ENCODE data around the gene TEAD3.

The TEAD3 gene

DNA sequence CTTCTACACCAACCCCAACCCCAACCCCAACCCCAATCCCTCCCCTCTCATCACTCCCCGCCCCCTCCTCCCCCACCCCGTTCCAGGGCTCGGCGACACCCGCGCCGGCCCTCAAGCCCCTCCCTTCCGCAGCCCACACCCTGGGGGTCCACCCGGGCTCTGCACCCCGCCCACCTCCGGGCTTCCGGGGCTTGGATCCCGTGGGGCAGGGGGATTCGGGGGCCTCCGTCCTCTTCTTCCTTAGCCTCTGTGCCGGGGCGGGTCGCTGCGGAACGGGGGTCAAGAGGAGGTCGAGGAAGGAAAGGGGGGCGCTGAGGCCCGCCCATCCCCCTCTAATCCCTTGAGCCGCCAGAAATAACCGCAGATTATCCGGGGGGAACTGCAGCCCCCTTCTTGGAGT, 15.1 kb upstream of the TEAD3 start:
- no peak for FAIRE-seq

DNA sequence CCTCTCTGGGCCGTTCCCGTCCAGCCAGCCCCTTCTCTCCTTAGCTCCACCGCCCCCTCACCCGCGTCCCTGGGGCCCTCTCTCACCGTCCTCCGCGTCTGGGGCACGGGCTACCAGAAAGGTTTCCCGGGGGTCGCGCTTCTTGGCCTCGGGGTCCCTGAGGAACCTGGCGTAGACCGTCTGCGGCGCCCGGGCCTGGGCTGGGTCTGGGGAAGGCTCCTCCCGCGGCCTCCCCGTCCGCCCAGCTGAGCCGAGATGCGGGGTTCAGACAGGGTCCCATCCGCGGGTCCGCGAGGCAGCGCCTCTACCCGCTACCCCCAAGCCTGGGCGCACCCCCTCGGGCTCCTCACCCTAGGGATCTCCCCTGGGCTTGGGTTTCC, 14.7 kb upstream of the TEAD3 start:
- FAIRE-seq: no peak

DNA sequence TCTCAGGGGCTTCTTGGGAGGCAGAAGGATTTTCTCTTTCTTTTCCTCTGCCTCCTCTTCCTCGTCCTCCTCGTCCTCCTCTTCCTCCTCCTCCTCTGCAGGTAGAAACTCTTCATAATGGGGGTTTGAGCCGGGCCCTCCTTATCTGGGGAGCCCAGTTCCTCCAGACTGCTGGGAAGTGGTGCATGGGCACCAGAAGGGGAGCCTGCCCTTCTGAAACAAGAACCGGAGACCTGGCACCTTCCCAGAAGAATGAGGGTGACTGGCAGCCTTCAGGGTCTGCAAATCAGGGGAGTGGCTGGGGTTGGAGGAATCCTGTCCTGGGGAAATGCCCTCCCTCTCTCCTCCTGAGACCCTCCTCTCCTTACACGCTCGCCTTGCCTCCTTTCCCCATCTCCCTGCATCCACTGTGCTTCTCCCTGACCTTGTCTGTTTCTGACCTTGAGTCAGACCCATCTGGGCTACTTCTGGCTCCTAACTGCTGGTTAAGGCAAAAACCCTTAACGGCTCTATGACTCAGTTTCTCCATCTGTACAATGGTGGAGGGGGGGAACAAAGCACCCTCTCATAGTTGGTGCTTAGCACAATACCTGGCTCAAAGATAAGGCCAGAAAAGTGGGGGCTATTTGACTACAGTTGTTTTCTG, 14.2 kb upstream of the TEAD3 start:
- FAIRE-seq: no peak

DNA sequence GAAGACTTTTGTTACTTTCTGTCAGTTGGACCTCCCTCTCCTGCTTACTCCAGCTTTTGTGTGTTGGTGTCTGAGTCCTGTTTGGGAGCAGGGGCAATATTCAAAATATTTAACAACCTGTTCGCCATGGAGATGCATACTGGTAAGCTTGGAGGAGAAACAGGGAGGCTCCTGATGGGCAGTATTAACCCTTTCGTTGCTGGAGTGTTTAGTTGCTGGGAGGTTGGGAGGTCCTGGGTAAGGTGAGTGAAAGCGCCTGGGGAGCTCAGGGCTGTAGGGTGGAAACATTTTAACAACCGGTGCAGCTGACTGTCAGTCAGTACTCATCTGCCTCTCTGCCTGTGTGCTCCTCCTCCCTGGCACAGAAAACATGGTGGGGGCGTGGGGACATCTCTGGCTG, 11.7 kb upstream of the TEAD3 start:
- FAIRE-seq: no peak

DNA sequence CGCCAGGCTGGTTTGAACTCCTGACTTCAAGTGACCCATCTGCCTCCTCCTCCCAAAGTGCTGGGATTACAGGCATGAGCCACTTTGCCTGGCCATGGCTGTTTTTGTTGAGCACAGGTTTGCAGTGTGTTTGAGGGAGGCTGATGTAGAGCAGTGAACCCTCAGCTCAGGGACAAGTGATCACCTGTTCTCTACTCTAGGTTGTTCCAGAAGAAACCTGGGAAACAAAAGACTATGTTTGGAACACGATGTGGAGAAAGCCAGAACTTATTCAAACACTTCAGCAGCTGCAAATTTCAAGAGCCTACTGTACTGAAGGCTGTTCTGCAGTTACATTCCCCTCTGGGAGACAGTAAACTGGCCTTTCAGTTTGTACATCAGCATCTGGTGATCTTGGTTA, 11.1 kb upstream of the TEAD3 start:
- no peak for FAIRE-seq

DNA sequence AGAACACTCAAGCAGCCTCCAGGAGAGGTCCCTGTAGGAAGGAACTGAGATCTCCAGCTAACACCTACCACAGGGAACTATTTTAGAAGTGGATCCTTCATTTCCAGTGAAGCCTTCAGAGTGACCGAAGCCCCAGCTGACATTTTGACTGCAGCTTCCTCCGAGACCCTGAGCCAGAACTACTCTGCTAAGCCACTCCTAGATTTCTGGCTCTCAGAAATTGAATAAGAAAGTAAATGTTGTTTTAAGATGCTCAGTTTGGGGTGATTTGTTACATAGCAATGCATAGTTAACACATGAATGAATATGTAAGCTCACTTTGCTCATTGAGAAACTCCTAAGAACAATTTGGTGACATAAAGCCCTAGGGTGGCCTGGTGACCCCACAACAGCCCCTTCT, 10.3 kb upstream of the TEAD3 start:
- FAIRE-seq: peak; percentile 48

DNA sequence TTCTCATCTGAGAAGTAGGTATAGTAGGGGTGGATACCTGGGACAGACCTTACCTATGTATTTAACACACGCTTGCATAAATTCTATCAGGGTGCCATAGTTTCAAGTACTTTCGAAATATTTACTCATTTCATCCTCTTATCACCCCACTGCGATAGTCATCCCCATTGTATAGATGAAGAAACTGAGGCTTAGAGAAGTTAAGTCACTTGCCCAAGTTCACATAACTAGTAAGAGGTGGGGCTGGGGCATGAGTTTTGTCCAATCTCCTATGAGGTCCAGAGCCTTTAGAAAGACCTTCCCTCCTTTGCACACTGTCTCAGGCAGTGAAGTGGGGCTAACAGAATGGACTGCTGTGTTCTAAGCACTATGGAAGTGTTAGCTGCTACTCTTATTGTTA, 9.7 kb upstream of the TEAD3 start:
- FAIRE-seq: no peak

DNA sequence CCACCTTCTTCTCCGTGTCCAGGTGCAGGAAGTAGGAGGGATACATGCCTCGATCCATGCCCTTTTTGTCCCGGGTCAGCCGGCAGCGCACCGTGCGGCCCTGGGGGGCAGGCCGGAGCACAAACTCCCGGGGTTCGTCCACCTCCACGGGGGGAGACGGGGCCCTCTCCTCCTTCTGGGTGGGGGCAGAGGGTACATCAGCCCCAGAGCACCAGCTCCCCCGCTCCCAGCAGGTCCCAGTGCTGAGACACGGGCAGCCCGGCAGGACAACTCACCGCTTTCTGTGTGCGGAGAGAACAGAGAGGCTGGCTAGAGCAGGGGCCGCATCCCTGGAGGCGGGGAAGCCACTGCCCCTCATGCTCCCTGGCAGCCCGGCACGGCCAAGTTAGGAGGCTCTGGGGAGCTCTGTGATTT, 9.1 kb upstream of the TEAD3 start:
- no peak for FAIRE-seq

DNA sequence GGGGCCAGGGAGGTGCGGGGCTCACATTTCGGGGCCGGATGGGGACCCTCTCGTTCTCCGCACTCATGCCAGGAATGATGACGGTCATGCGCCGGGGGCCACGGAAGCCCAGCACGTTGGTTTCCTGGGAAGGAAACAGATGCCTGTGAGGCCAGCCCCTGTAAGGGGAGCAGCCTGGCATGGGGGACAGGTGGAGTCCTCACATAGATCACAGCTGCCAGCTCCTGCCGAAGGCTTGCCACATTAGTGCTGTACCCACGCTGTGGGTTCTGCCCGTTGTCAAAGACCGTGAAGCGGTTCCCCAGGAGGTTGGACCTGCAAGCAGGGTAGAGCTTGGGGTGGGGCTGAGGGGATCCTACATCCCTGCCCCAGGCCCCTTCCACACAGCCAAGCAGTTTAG, 6.7 kb upstream of the TEAD3 start:
- FAIRE-seq: no peak

DNA sequence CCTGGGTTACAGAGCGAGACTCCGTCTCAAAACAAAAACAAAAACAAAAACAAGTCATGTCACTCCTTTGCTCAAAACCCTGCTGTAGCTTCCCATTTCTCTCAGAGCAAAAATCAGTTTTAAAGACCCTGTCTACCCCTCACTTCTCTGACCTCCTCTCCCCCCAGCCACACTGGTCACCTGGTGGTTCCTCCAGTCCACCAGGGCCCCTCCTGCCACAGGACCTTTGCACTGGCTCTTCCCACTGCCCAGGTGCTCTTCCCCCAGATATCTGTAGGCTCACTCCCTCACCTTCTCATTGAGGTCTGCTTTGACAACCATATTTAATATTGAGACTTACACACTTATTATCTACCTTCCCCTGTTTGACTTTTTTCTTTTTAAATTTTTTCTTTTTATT, 4.9 kb upstream of the TEAD3 start:
- no peak for FAIRE-seq

DNA sequence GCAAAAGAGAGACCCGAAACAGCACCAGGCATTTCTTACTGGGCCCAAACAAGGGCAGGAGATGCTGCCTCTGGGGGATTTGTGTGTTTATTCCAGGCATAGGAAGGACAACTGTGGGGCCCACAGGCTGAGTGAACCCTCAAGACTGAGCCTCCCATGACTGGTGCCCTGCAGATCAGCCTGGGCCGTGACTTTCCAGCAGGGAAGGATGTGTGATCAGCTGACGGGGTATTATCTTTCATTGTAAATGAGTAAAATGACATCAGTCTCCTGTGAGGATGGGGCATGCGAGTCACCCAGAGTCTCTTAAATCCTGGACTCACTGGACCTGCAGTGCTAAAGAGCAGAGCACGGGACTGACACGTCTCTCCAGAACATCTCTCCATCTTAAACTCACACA, 3.9 kb upstream of the TEAD3 start:
- FAIRE-seq: no peak

DNA sequence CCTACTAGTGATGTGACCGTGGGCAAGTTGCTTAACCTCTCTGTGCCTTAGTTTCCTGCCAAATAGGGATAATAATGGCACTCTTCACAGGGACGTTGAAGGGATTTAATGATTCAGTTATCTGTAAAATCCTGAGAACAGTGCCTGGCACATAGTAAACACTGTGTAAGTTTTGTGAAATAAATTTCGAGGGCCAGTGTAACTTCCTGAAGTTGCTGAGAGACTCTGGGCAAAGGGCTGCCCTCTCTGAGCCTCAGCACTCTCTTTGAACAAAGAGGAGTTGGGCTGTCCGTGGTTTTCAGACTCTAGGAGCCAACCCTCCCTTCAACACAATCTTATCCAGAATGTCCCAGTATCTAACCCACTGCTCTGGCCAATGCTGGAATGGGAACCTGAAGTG, 2.5 kb upstream of the TEAD3 start:
- no peak for FAIRE-seq

DNA sequence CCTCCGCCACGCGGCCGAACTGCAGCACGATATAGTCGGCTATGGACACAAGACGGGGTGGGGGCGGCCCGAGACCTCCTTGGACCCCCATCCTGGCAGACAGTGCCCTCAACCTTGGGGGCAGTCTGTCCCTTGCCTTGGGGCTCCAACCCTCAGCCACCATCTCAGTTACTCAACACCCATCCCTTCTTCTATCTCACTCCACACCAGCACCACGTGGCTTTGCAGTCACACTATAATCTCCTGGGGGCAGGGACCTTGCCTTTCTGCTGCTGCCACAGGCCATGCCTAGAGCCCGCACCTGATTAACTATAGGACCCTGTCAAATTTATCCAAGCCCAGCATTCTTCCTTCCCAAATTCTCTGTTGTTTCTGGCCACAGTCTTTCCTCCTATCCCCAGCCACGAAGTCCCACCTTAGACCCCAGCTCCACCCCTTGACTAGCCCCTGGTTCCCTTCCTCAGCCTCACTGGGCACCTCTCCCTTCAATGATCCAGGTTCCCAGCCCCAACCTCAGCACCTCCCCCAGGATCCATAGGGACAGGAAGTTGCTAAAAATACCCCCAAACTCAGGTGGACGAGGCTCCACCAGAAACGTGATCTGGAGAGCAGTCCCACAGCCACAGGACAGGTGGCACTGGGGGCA, 1.7 kb upstream of the TEAD3 start:
- FAIRE-seq: no peak

DNA sequence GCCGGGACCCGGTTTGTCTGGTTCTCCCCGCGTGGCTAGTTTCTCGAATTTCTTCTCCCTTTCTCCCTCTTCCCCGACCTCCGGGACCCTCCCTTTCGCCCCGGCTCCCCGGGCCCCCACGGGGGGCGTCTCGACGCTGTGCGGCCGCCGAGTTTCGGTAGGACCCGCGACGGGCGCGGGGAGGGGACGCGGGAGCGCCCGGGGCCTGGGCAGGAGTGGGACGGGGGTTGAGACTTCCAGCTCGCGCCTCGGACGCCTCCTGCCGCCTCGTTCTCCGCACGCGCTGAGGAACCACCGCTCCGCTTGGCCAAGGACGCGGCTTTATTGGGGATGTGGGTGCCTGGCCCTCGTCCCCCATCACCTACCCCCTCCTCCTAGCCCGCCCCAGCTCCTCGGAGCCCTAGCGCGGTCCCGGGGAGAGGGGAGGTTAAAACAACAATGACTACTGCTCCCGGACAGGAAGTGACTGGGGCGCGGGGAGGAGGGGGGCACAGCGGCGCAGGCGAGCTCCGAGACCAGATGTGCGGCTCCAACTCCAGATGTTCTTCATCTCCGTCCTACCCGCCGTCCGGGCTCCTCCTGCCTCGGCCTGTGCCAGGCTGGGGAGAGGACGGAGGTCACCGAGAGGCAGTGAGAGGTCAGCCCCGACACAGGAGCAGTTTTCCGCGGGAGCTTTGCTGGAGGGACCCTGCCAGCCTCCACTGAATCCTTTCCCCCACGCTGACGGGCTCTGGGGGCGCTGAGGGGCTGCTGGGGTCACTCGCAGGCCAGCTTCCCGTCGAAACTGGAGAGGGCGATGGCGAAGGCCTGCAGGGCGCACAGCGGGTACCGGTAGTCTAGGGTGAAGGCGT, 917 bp upstream of the TEAD3 start:
- FAIRE-seq: no peak

DNA sequence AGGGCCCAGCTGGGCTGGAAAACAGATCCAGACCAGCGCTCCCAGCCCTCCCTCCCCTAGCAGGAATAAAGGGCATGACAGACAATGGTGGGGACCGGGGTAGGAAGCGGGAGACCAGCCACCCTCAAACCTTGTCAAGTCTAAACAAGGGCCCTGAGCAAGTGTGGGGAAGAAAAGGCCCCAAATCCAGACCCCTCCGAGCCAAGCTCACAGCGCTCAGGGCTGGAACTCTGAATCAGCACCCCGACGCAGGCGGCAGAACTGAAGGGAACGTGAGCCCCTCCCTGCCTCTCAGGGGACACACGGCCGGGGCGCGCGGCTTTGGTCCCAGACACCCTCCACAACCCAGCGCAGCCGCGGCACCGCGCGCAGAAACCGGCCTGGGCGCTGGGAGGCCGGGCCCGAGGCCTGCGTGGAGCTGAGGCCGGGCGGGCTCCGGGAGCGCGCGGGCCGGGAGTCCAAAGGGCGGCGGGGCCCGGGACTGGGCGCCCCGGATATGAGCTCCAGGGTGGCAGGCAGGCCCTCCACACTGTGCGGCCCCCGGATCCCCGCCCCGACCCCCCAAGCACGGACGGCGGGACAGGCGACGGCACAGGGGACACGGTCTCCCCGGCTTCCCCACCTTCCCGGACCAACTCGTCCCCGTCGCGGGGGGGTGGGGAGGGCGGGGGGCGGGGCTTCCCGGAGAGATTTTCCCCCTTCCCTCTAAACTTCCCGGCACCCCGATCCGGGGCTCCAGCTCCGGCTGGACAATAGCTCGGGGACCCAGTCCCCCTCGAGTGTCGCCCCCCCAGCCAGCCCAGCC, 641 bp downstream of the TEAD3 start:
- FAIRE-seq: no peak

DNA sequence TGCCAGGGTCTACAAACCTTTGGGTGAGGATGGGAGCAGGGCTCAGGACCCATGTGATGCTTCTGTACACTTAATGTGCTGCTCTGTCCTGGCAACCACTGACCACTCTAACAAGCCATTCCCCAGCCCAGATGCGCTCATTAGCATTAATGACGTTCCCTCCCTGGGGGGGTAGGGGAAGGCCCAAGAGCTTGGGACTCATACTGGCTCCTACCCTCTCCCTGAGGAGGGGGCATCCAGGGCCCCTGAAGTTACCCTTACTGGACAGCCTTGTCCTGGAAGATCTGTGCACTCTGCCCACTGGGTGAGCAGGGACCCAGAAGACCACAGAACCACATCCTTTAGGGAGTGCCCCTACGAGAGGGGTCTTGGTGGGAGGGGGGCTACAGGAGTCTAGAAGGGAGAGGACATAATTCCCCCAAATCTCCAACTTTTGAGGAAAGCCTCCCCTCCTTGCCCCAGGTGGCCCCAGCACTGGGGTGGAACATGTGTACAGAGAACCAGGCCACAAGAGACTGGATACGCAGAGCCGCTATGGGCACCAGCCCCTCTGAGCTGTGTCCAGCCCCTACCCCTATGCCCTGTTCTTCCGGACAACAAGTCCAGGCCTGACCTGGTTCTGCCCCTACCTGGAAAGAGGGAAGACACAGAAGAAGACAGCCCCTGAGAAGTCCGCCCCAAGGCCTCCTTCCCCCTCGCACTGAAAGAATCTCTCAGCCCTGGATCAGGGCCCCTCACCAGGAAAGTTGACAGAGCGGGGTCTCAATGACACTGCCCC, 1.4 kb downstream of the TEAD3 start:
- no peak for FAIRE-seq

DNA sequence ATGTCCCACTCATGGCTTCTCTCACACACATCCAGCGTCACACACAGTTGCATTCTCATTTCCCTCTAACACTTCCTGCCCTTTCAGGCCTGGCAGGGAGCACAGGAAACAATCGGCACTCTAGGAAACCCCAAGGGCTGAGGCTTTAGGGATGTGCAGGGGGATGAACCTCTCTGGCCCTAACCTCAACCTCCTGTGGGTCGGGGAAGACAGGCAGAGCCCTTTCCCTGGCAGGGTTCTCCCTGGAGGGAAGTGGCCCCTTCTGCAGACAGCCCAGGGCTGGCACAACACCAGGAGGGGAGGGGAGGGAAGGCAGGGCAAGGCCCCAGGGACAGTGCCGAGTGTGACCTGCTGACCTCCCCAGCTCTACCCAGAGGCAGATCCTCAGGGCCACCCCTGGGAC, 2.7 kb downstream of the TEAD3 start:
- FAIRE-seq: no peak

DNA sequence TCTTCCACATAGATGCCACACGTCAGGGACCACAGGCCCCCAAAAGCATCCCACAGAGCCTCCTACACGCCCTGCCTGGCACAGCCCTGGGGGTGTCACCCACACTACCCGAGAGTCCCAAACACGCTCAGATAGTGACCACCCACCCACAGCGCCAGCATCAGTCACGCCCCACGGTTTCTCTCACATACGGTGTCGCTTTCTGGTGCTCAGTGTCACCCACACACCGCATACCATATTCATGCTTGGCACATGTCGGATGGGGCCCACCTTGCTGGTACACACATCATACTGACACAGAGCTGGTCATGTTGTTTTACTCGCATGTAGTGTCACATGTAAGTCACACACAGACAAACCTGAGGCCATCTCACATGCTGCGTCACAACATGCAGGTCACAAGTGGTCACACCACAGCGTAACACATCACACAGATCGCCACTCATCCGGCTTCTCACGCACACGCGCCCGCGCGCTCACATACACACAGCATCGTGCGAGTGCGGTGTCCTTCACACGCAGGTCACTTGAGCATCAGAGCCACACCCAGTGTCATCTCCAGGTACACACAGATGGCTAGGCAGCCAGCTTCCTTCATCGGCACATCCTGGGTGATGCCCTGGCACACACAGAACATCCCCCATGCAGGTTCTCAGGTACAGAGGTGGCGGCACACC, 3.4 kb downstream of the TEAD3 start:
- no peak for FAIRE-seq

DNA sequence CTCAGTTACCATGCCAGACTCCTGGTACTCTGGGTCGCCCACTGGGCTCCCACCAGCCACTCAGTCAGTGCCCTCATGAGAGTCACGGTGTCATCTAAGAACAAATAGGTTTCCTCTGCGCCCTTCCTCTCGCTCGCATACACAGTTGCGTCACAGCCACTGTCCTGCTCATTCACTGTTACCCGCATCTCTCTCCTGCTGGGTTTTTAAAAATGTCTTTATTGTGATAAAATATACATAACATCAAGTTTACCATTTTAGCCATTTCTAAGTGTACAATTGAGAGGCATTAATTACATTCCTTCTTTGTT, 4.0 kb downstream of the TEAD3 start:
- FAIRE-seq: no peak

DNA sequence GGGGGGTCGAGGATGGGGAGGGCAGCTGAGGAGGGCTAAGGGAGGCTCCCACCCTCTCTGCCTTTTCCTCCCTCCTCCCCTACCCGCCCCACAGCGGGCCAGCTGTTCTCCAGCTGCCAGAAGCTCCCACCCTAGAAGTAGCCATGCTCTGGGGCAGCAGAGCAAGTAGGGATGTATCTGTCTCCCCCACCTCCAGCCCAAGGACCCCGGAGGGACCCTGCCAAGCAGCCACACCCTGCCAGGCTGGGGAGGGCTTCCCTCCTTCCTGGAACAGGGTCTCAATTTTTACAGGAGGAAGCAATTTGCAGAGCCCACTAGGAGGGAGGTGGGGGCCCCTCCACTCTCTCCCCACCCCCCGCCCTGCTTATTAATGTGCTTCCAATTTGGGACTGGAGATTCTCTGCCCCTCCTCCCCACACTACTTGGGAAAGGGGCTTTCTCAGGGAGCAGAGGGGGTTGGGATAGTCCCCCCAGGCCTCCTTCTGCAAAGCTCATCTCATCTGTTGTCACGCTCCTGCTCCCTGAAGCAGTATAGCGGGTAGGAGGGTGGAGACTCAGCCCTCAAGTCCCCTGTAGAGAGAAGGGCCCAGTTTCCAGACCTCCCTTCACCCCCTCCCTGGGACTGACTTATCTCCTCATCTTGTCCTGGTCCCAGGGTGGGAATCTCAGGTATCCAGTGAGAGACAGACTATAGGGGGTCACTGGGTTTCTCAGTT, 4.5 kb downstream of the TEAD3 start:
- no peak for FAIRE-seq

DNA sequence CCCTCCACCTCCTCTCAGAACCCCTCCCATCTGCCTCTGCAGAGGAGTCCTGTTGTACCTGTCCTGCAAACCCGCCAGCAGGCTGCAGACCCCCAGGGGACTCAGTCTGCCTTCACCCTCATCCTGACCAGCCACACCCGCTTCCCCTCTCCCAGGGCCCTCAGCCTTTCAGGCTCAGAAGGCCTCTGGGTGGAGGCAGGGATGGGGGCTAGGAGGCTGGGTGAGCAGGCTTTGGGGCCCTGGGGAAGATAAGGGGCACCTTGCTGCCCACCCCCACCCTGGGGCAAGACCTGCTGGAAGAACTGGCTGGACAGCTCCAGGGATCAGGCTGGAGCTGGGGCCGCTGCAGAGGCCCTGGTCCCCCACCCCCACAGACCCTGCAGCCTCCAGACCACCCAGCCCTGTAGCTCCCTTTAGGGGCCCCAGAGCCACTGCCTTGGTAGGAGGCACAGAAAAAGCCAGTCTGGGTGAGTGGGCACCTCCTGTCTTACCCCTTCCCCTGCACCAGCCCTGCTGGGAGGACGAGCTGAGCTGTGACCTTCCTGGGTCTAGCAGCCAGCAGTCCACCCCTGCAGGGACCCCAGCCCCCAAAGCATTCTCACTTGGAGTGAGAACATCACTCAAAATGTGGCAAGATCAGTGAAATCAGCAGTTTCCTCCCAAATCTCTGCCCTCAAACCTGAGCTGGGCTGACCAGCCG, 5.2 kb downstream of the TEAD3 start:
- no peak for FAIRE-seq

Data from G401.6 (cell line).